ENCODE data around the gene SFXN5.

GRCh38 chr2:73022024-73022568 is 49.4 kb downstream of the SFXN5 start:
- no peak for TF ChIP-seq POLR2A (IDR thresholded peaks at IDR 0.05)
- no peak for TF ChIP-seq CTCF (IDR thresholded peaks at IDR 0.05)
- TF ChIP-seq POLR2AphosphoS5 (IDR thresholded peaks at IDR 0.05; ENCODE audit: insufficient read depth in 1 of 2, low read depth in 1 of 2): no peak

Data from vagina (tissue), 2 donors.